ENCODE measurements around the gene TRAF5. TPM values are rescaled to one million over a fixed set of nuclear protein-coding genes. Genes with fewer than 3 reads are reported as not detected.

Gene TRAF5
- total and polyA plus RNA-seq, 7 donors: 1.1 to 5.1 (median 1.8) TPM

- ATAC-seq (no peak), DNase-seq (no peak)
- no peaks in the 10 kb centered on the region for H3K36me3 ChIP-seq (ENCODE audit: insufficient read depth in 1 of 2, low read depth in 1 of 2)
- H3K4me3 ChIP-seq: no peak overlapping the region
- no peaks in the 10 kb centered on the region for H3K9me3 ChIP-seq
- WGBS, 3 donors: 71 to 74% (median 72%) methylated on average over 10 of the region's 10 CpGs
- intact Hi-C loops (cut with DNase I): no loop called here
- no peaks in the 10 kb centered on the region for H3K27me3 ChIP-seq (ENCODE audit: insufficient read depth in 3 of 3, low read length in 2 of 3)
- no peak for TF ChIP-seq CTCF (IDR thresholded peaks at IDR 0.05)
- H3K27ac ChIP-seq: no peak overlapping the region
- no peaks in the 10 kb centered on the region for H3K4me1 ChIP-seq
Observed at GRCh38 chr1:211340622-211341507, 14.2 kb downstream of the TRAF5 start.

- Histone ChIP-seq H3K27ac (no peak overlapping the region), H3K4me1 (no peaks in the 10 kb centered on the region), H3K27me3 (ENCODE audit: insufficient read depth in 3 of 3, low read length in 2 of 3) (no peaks in the 10 kb centered on the region), H3K4me3 (no peak overlapping the region), H3K9me3 (no peaks in the 10 kb centered on the region), H3K36me3 (ENCODE audit: insufficient read depth in 1 of 2, low read depth in 1 of 2) (no peaks in the 10 kb centered on the region)
- intact Hi-C loops (cut with DNase I): no loop called here
- WGBS, 3 donors: 98 to 100% (median 100%) methylated on average over 1 of the region's 1 CpG
- DNase-seq: no peak
- no peak for TF ChIP-seq CTCF (IDR thresholded peaks at IDR 0.05)
- ATAC-seq: no peak
Observed at GRCh38 chr1:211341999-211342398, 15.4 kb downstream of the TRAF5 start.

- Histone ChIP-seq H3K27me3 (ENCODE audit: insufficient read depth in 3 of 3, low read length in 2 of 3) (no peaks in the 10 kb centered on the region), H3K4me3 (no peak overlapping the region), H3K4me1 (no peaks in the 10 kb centered on the region), H3K9me3 (no peaks in the 10 kb centered on the region), H3K36me3 (ENCODE audit: insufficient read depth in 1 of 2, low read depth in 1 of 2) (no peaks in the 10 kb centered on the region), H3K27ac (no peak overlapping the region)
- no peak for TF ChIP-seq CTCF (IDR thresholded peaks at IDR 0.05)
- ATAC-seq (no peak), DNase-seq (no peak)
- 88 to 90% (median 89%) methylated on average over 4 of the region's 4 CpGs for WGBS, 3 donors
- intact Hi-C loops (cut with DNase I): no loop called here
Observed at GRCh38 chr1:211343607-211344006, 17.0 kb downstream of the TRAF5 start.

- no peaks in the 10 kb centered on the region for H3K36me3 ChIP-seq (ENCODE audit: insufficient read depth in 1 of 2, low read depth in 1 of 2)
- no peaks in the 10 kb centered on the region for H3K27me3 ChIP-seq (ENCODE audit: insufficient read depth in 3 of 3, low read length in 2 of 3)
- ATAC-seq: no peak
- no peaks in the 10 kb centered on the region for H3K9me3 ChIP-seq
- H3K27ac ChIP-seq: no peak overlapping the region
- H3K4me1 ChIP-seq: no peaks in the 10 kb centered on the region
- intact Hi-C loops (cut with DNase I): no loop called here
- no peak for TF ChIP-seq CTCF (IDR thresholded peaks at IDR 0.05)
- no peak for DNase-seq
- WGBS, 3 donors: 74 to 91% (median 85%) methylated on average over 6 of the region's 6 CpGs
- H3K4me3 ChIP-seq: no peak overlapping the region
Observed at GRCh38 chr1:211344152-211344618, 17.6 kb downstream of the TRAF5 start.
